A375 (cell line): ENCODE data around the gene SPRR2A. TPM values are rescaled to one million over a fixed set of nuclear protein-coding genes. Genes with fewer than 3 reads are reported as not detected.

Source experiments
- small RNA-seq: library from RNA; depleted of rRNA; stranded (forward); fragments of <200 nt; gene quantifications from one replicate; pipeline ENCODE3, GENCODE V24; 2014
- total RNA-seq: library from RNA; depleted of rRNA; stranded (reverse); fragments of >200 nt; shearing (Covaris generic); gene quantifications from 2 replicates; pipeline ENCODE4 v1.2.3, GENCODE V29; 2014; rRNA removed

SPRR2A gene
- not detected in 2 replicates for total RNA-seq

DNA sequence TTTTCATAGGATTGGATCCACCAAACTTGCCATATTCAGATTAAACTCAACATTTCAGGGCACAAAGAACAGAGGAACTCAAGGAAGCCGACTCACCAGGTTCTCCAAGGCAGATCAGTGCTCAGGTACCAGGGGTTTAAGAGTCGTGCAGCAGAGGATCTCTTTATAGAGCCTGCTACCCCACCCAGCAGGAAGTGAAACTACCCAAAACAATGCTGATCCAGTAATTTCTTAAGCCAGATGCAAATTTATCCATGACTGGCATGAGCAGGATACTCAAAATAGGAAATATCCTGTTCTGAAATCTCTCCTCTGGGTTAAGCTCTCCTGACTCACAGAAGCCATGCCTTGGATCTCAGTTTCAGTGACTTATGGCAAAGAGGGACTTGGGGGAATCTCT, at the start of gene SPRR2A:
Gene SPRR2A (minus strand): TSS at position 138 of the 400 bp plus-strand sequence. CDS start 777 bp downstream, outside the sequence.

DNA sequence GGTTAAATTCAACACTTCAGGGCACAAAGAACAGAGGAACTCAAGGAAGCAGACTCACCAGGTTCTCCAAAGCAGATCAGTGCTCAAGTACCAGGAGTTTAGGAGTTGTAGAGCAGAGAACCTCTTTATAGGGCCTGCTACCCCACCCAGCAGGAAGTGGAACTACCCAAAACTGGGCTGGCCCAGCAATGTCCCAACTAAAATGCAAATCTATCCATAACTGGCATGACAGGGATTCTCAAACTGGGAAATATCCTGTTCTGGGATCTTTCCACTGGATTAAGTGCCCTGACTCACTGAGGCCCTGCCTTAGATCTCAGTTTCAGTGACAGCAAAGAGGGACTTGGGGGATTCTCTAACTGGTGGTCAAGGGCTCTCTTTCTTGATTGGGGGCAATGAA, 37.1 kb upstream of the SPRR2A start, which contains the start of gene SPRR2E:
Gene SPRR2E (minus strand): TSS at position 101 of the 400 bp plus-strand sequence. CDS start 775 bp downstream, outside the sequence.

DNA sequence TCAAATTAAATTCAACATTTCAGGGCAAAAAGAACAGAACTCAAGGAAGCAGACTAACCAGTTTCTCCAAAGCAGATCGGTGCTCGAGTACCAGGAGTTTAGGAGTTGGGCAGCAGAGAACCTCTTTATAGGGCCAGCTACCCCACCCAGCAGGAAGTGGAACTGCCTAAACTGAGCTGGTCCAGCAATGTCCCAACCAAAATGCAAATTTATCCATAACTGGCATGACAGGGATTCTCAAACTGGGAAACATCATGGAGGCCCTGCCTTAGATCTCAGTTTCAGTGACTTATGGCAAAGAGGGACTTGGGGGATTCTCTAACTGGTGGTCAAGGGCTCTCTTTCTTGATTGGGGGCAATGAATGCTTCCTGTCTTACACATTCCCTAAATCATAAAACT, 14.2 kb upstream of the SPRR2A start, which contains the start of gene SPRR2B:
Gene SPRR2B (minus strand): TSS at position 101 of the 400 bp plus-strand sequence. CDS start 772 bp downstream, outside the sequence.

GRCh38 chr1:153040950-153041631, 16.2 kb downstream of the SPRR2A start, which contains the start of gene SPRR2D:
Gene SPRR2D (minus strand): TSS chr1:153041120. CDS start chr1:153040346, 774 bp downstream.

GRCh38 chr1:153030895-153031294, 26.4 kb downstream of the SPRR2A start, which contains the start of gene SPRR1B:
Gene SPRR1B (plus strand): TSS chr1:153031203. CDS start chr1:153032346, 1,143 bp downstream.

Small RNA genes within 50 kb of the gene (small RNA-seq; reads per million reads assigned to genes)
- gene AL356867.1 (not detected), gene RF00322 (not detected)

Other genes starting within 250 kb of the SPRR2A start
- gene LCE1B, start 245.5 kb downstream of the SPRR2A start, total RNA-seq: not detected in 2 replicates
- gene LCE1A, start 230.0 kb downstream of the SPRR2A start, total RNA-seq: not detected in 2 replicates
- not detected in 2 replicates for gene LCE6A, start 214.7 kb downstream of the SPRR2A start, total RNA-seq
- not detected in 2 replicates for gene LCE7A, start 197.5 kb downstream of the SPRR2A start, total RNA-seq
- gene SMCP, start 179.2 kb downstream of the SPRR2A start, total RNA-seq: not detected in 2 replicates
- gene IVL, start 149.0 kb downstream of the SPRR2A start, total RNA-seq: 0.08 TPM in 1 of 2 replicates, not detected in the other
- not detected in 2 replicates for gene SPRR5, start 110.3 kb downstream of the SPRR2A start, total RNA-seq
- gene SPRR4, start 86.9 kb downstream of the SPRR2A start, total RNA-seq: not detected in 2 replicates
- gene SPRR1A, start 73.4 kb downstream of the SPRR2A start, total RNA-seq: not detected in 2 replicates
- gene SPRR3, start 55.8 kb downstream of the SPRR2A start, total RNA-seq: not detected in 2 replicates
- not detected in 2 replicates for gene SPRR1B, start 26.3 kb downstream of the SPRR2A start, total RNA-seq
- gene SPRR2D, start 16.4 kb downstream of the SPRR2A start, total RNA-seq: 0.40 and 1.4 TPM in 2 replicates
- gene SPRR2B, start 14.1 kb upstream of the SPRR2A start, total RNA-seq: not detected in 2 replicates
- gene SPRR2E, start 37.0 kb upstream of the SPRR2A start, total RNA-seq: not detected in 2 replicates
- not detected in 2 replicates for gene SPRR2F, start 56.0 kb upstream of the SPRR2A start, total RNA-seq
- gene SPRR2G, start 93.4 kb upstream of the SPRR2A start, total RNA-seq: not detected in 2 replicates
- gene LELP1, start 145.9 kb upstream of the SPRR2A start, total RNA-seq: not detected in 2 replicates
- not detected in 2 replicates for gene PRR9, start 160.1 kb upstream of the SPRR2A start, total RNA-seq
- gene LORICRIN, start 202.2 kb upstream of the SPRR2A start, total RNA-seq: not detected in 2 replicates